Neutrophil (primary cell): Measurements from ENCODE around the gene ASZ1.

Experiments
- H3K27ac ChIP-seq: fragments of 200-600 bp; sonication (generic); 2 replicates; pipeline ENCODE4 v1.5.1; 2016; ENCODE audit warnings: mild to moderate bottlenecking, moderate library complexity
- H3K27me3 ChIP-seq: fragments of 200-600 bp; sonication (generic); 2 replicates; pipeline ENCODE4 v1.6.0; 2016; ENCODE audit warnings: mild to moderate bottlenecking
- H3K36me3 ChIP-seq: fragments of 200-600 bp; sonication (generic); 2 replicates; pipeline ENCODE4 v1.5.1; 2017
- H3K4me1 ChIP-seq, 2 experiments: fragments of 200-600 bp in 1 of 2; sonication (generic) in 1 of 2; 1 replicate in 1 of 2; 2 replicates in 1 of 2; pipeline versions ENCODE4 v1.5.1 to v1.6.1; 2013 to 2016; ENCODE audit warnings: low read depth in 1 of 2, low read length in 1 of 2, mild to moderate bottlenecking in 1 of 2, moderate library complexity in 1 of 2; ENCODE audit not compliant: control insufficient read depth in 1 of 2, insufficient read depth in 1 of 2
- H3K4me3 ChIP-seq, 2 experiments: fragments of 200-600 bp in 1 of 2; sonication (generic) in 1 of 2; 1 replicate in 1 of 2; 2 replicates in 1 of 2; pipeline ENCODE4 v1.5.1; 2013 to 2016; ENCODE audit warnings: low read depth in 1 of 2, low read length in 1 of 2, mild to moderate bottlenecking in 1 of 2, moderate library complexity in 1 of 2
- H3K9me3 ChIP-seq: fragments of 200-600 bp; sonication (generic); 2 replicates; pipeline ENCODE4 v1.5.1; 2016
- CTCF ChIP-seq: fragments of 200-600 bp; sonication (generic); IDR thresholded peaks from 2 replicates; pipeline ENCODE4 v1.5.1; 2016; ENCODE audit warnings: antibody characterized with exemption

ASZ1 gene

GRCh38 chr7:117459735-117460134, 32.4 kb upstream of the ASZ1 start:
- H3K36me3 ChIP-seq, result no peaks in the 10 kb centered on the region
- H3K27me3 ChIP-seq, result no peaks in the 10 kb centered on the region
- H3K9me3 ChIP-seq, result no peaks in the 10 kb centered on the region
- no peaks in the 10 kb centered on the region for H3K4me1 ChIP-seq
- no peak overlapping the region for H3K27ac ChIP-seq
- no peak for TF ChIP-seq CTCF
- H3K4me3 ChIP-seq, result no peak overlapping the region

- no peaks in the 10 kb centered on the region for H3K27me3 ChIP-seq
- no peak overlapping the region for H3K27ac ChIP-seq
- TF ChIP-seq CTCF, result no peak
- no peaks in the 10 kb centered on the region for H3K36me3 ChIP-seq
- H3K4me3 ChIP-seq, result no peak overlapping the region
- H3K4me1 ChIP-seq, result no peaks in the 10 kb centered on the region
- H3K9me3 ChIP-seq, result no peaks in the 10 kb centered on the region
Measured at GRCh38 chr7:117458977-117459583, 31.8 kb upstream of the ASZ1 start.

- no peak overlapping the region for H3K27ac ChIP-seq
- H3K4me1 ChIP-seq, result no peaks in the 10 kb centered on the region
- H3K27me3 ChIP-seq, result no peaks in the 10 kb centered on the region
- H3K9me3 ChIP-seq, result no peaks in the 10 kb centered on the region
- H3K36me3 ChIP-seq, result no peaks in the 10 kb centered on the region
- TF ChIP-seq CTCF, result no peak
- no peak overlapping the region for H3K4me3 ChIP-seq
Measured at GRCh38 chr7:117448655-117449054, 21.4 kb upstream of the ASZ1 start.

GRCh38 chr7:117446220-117446815, 19.0 kb upstream of the ASZ1 start:
- TF ChIP-seq CTCF, result no peak
- Histone ChIP-seq H3K4me1 (no peaks in the 10 kb centered on the region), H3K27me3 (no peaks in the 10 kb centered on the region), H3K27ac (no peak overlapping the region), H3K9me3 (no peaks in the 10 kb centered on the region), H3K4me3 (no peak overlapping the region), H3K36me3 (no peaks in the 10 kb centered on the region)

GRCh38 chr7:117445206-117445605, 17.9 kb upstream of the ASZ1 start:
- Histone ChIP-seq H3K4me1 (no peaks in the 10 kb centered on the region), H3K27ac (no peak overlapping the region), H3K36me3 (no peaks in the 10 kb centered on the region), H3K27me3 (no peaks in the 10 kb centered on the region), H3K4me3 (no peak overlapping the region), H3K9me3 (no peaks in the 10 kb centered on the region)
- TF ChIP-seq CTCF, result no peak
